Measurements from ENCODE around the gene CTTNBP2NL.
A peak's percentile ranks its signal among the peaks of the same experiment; 100 is the strongest.
"Not testable (repeated sequence)": the region's sequence is repeated elsewhere in the genome, so short reads cannot be mapped to it uniquely, and the experiment has no call there.

Gene CTTNBP2NL

GRCh38 chr1:112386731-112387346, 9.2 kb upstream of the CTTNBP2NL start:
- DNase-seq (ENCODE audit: low read depth): no peak

- no peak for DNase-seq (ENCODE audit: low read depth)
Measured at GRCh38 chr1:112387807-112388206, 8.2 kb upstream of the CTTNBP2NL start.

GRCh38 chr1:112388436-112388835, 7.6 kb upstream of the CTTNBP2NL start:
- DNase-seq (ENCODE audit: low read depth): peak; percentile 41

GRCh38 chr1:112389689-112390088, 6.3 kb upstream of the CTTNBP2NL start:
- no peak for DNase-seq (ENCODE audit: low read depth)

- not testable (repeated sequence) for DNase-seq (ENCODE audit: low read depth)
Measured at GRCh38 chr1:112390335-112390734, 5.7 kb upstream of the CTTNBP2NL start.

GRCh38 chr1:112390775-112391602, 5.0 kb upstream of the CTTNBP2NL start:
- peak; percentile 95 for DNase-seq (ENCODE audit: low read depth)

GRCh38 chr1:112391603-112391940, 4.4 kb upstream of the CTTNBP2NL start:
- DNase-seq (ENCODE audit: low read depth): no peak

GRCh38 chr1:112393631-112393974, 2.4 kb upstream of the CTTNBP2NL start:
- DNase-seq (ENCODE audit: low read depth): peak; percentile 54

GRCh38 chr1:112394743-112395062, 1.3 kb upstream of the CTTNBP2NL start:
- no peak for DNase-seq (ENCODE audit: low read depth)

GRCh38 chr1:112395256-112395820, 676 bp upstream of the CTTNBP2NL start:
- DNase-seq (ENCODE audit: low read depth): peak; percentile 22

GRCh38 chr1:112396653-112397471, 848 bp downstream of the CTTNBP2NL start:
- peak; percentile 62 for DNase-seq (ENCODE audit: low read depth)

GRCh38 chr1:112397841-112398240, 1.8 kb downstream of the CTTNBP2NL start:
- DNase-seq (ENCODE audit: low read depth): no peak

GRCh38 chr1:112399456-112399855, 3.4 kb downstream of the CTTNBP2NL start:
- no peak for DNase-seq (ENCODE audit: low read depth)

GRCh38 chr1:112400706-112401105, 4.7 kb downstream of the CTTNBP2NL start:
- DNase-seq (ENCODE audit: low read depth): peak; percentile 26

GRCh38 chr1:112402682-112403643, 6.9 kb downstream of the CTTNBP2NL start:
- peak; percentile 77 for DNase-seq (ENCODE audit: low read depth)

GRCh38 chr1:112406771-112407170, 10.8 kb downstream of the CTTNBP2NL start:
- DNase-seq (ENCODE audit: low read depth): no peak

- DNase-seq (ENCODE audit: low read depth): no peak
Measured at GRCh38 chr1:112409414-112409813, 13.4 kb downstream of the CTTNBP2NL start.

GRCh38 chr1:112410673-112411072, 14.7 kb downstream of the CTTNBP2NL start:
- DNase-seq (ENCODE audit: low read depth): no peak

- DNase-seq (ENCODE audit: low read depth): no peak
Measured at GRCh38 chr1:112417271-112417670, 21.3 kb downstream of the CTTNBP2NL start.

GRCh38 chr1:112418099-112418892, 22.3 kb downstream of the CTTNBP2NL start:
- DNase-seq (ENCODE audit: low read depth): no peak

GRCh38 chr1:112423207-112423606, 27.2 kb downstream of the CTTNBP2NL start:
- DNase-seq (ENCODE audit: low read depth): peak; percentile 8

Measured in ELR (cell line).